ENCODE data around the gene PTPN2.
A peak's percentile ranks its signal among the peaks of the same experiment; 100 is the strongest.
"Not testable (repeated sequence)": the region's sequence is repeated elsewhere in the genome, so short reads cannot be mapped to it uniquely, and the experiment has no call there.

The PTPN2 gene

GRCh38 chr18:12772111-12772510 is 111.9 kb downstream of the PTPN2 start:
- no peak for DNase-seq (ENCODE audit: low read depth in 2 of 2)

GRCh38 chr18:12770469-12771219 is 113.4 kb downstream of the PTPN2 start:
- no peak for DNase-seq (ENCODE audit: low read depth in 2 of 2)

GRCh38 chr18:12769644-12770440 is 114.2 kb downstream of the PTPN2 start:
- DNase-seq (ENCODE audit: low read depth in 2 of 2) = no peak

GRCh38 chr18:12769136-12769535 is 114.9 kb downstream of the PTPN2 start:
- DNase-seq (ENCODE audit: low read depth in 2 of 2) = no peak

- no peak for DNase-seq (ENCODE audit: low read depth in 2 of 2)
Measured at GRCh38 chr18:12768625-12769024, 115.4 kb downstream of the PTPN2 start.

GRCh38 chr18:12767580-12768155 is 116.4 kb downstream of the PTPN2 start:
- no peak for DNase-seq (ENCODE audit: low read depth in 2 of 2)

GRCh38 chr18:12766986-12767433 is 117.0 kb downstream of the PTPN2 start:
- no peak for DNase-seq (ENCODE audit: low read depth in 2 of 2)

- DNase-seq (ENCODE audit: low read depth in 2 of 2) = no peak
Measured at GRCh38 chr18:12765586-12765985, 118.5 kb downstream of the PTPN2 start.

- no peak for DNase-seq (ENCODE audit: low read depth in 2 of 2)
Measured at GRCh38 chr18:12765126-12765525, 118.9 kb downstream of the PTPN2 start.

- DNase-seq (ENCODE audit: low read depth in 2 of 2) = not testable (repeated sequence)
Measured at GRCh38 chr18:12758566-12758965, 125.5 kb downstream of the PTPN2 start.

- DNase-seq (ENCODE audit: low read depth in 2 of 2) = not testable (repeated sequence)
Measured at GRCh38 chr18:12756619-12757239, 127.3 kb downstream of the PTPN2 start.

- not testable (repeated sequence) for DNase-seq (ENCODE audit: low read depth in 2 of 2)
Measured at GRCh38 chr18:12755606-12756005, 128.4 kb downstream of the PTPN2 start.

- DNase-seq (ENCODE audit: low read depth in 2 of 2) = no peak
Measured at GRCh38 chr18:12754511-12754910, 129.5 kb downstream of the PTPN2 start.

- DNase-seq (ENCODE audit: low read depth in 2 of 2) = no peak
Measured at GRCh38 chr18:12751891-12752290, 132.1 kb downstream of the PTPN2 start.

- DNase-seq (ENCODE audit: low read depth in 2 of 2) = no peak
Measured at GRCh38 chr18:12751503-12751884, 132.5 kb downstream of the PTPN2 start.

GRCh38 chr18:12750715-12751502 is 133.1 kb downstream of the PTPN2 start:
- DNase-seq (ENCODE audit: low read depth in 2 of 2) = no peak

GRCh38 chr18:12750076-12750714 is 133.8 kb downstream of the PTPN2 start:
- DNase-seq (ENCODE audit: low read depth in 2 of 2) = peak in 1 of 2 experiments; percentile 10

- no peak for DNase-seq (ENCODE audit: low read depth in 2 of 2)
Measured at GRCh38 chr18:12749121-12749520, 134.9 kb downstream of the PTPN2 start.

- no peak for DNase-seq (ENCODE audit: low read depth in 2 of 2)
Measured at GRCh38 chr18:12748671-12749070, 135.4 kb downstream of the PTPN2 start.

GRCh38 chr18:12747530-12748315 is 136.3 kb downstream of the PTPN2 start:
- DNase-seq (ENCODE audit: low read depth in 2 of 2) = no peak
